Measurements from ENCODE around the gene ST3GAL4.

ST3GAL4 gene

GRCh38 chr11:126409620-126409985 is 54.1 kb downstream of the ST3GAL4 start:
- DNase-seq, result no peak

DNA sequence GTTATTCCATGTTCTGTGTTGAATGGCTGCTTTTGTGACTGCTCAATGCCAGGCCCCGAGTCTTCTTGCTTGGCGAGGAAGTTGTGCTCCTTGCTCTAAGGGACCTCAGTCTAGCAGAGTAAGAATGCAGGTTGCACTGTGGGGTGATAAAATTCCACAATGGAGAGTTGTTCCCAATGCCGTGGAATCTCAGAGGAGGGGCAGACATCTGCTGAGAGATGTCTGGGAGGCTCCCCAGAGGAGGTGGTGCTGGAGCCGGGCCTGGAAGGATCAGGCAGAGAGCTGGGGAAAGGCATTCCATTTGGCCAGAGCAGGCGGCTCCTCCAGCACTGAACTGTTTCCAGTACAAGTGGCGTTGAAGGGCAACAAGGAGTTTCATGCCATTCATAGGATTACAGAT is 55.2 kb downstream of the ST3GAL4 start:
- no peak for DNase-seq

GRCh38 chr11:126411971-126412381 is 56.5 kb downstream of the ST3GAL4 start:
- DNase-seq, result no peak

DNA sequence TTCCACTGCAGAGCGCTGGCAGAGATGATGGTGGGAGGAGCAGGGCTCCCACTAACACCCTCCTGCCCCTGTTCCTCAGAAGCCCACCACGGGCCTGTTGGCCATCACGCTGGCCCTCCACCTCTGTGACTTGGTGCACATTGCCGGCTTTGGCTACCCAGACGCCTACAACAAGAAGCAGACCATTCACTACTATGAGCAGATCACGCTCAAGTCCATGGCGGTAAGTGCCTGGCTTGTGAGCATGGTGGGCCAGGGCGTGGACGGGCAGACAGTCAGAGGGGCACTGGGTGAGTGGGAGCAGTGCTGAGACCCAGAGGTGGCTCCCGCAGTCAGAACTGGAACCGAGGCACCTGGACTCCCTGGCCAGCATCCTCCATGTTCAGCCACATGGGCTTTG is 57.9 kb downstream of the ST3GAL4 start:
- DNase-seq, result no peak

DNA sequence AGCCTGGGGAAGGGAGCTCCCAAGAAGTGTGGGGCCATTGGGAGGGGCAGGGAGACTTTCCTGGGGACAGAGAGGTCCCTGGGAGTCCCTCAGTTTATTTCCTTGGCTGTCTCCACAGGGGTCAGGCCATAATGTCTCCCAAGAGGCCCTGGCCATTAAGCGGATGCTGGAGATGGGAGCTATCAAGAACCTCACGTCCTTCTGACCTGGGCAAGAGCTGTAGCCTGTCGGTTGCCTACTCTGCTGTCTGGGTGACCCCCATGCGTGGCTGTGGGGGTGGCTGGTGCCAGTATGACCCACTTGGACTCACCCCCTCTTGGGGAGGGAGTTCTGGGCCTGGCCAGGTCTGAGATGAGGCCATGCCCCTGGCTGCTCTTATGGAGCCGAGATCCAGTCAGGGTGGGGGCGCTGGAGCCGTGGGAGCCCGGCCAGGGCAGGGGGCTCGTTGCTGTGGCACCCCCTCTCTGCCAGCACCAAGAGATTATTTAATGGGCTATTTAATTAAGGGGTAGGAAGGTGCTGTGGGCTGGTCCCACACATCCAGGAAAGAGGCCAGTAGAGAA is 58.4 kb downstream of the ST3GAL4 start:
- DNase-seq, result no peak

DNA sequence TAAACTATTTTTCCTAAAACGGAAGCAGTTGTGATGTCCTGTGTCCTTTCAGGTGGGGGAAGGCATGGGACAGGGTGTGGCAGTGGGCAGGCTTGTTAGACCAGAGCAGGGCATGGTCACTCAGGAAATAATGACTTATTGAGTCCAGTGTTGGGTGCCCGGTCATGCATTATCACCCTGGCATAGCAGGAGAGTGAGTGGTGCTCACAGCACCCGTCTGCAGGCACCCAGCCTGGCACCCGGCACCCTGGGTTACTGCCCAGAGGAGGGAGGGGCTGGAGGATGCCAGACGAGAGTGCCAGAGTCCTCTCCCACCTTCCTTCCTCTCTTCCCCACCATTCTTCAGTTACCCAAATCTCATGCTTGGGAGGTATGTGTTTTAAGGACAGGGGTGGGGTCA is 59.1 kb downstream of the ST3GAL4 start:
- DNase-seq, result no peak

DNA sequence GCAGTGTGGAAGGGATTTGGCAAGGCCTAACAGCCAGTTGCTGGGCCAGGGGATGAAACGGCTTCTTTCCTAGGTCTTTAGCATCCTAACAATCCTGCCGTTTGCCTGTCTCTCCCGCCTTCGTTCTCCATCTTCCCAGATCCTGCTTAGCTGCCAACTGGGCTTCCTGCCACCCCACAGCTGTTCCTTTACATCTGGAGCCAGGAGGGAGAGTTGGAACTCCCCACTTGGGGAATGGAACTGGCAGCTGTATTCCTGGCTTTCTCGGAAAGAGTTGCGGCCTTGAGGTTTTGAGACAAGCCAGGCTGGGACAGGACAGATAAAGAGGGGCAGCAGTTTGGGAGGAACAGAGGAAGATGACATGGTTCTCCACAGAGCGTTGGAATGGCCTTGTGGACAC is 59.6 kb downstream of the ST3GAL4 start:
- DNase-seq, result no peak

DNA sequence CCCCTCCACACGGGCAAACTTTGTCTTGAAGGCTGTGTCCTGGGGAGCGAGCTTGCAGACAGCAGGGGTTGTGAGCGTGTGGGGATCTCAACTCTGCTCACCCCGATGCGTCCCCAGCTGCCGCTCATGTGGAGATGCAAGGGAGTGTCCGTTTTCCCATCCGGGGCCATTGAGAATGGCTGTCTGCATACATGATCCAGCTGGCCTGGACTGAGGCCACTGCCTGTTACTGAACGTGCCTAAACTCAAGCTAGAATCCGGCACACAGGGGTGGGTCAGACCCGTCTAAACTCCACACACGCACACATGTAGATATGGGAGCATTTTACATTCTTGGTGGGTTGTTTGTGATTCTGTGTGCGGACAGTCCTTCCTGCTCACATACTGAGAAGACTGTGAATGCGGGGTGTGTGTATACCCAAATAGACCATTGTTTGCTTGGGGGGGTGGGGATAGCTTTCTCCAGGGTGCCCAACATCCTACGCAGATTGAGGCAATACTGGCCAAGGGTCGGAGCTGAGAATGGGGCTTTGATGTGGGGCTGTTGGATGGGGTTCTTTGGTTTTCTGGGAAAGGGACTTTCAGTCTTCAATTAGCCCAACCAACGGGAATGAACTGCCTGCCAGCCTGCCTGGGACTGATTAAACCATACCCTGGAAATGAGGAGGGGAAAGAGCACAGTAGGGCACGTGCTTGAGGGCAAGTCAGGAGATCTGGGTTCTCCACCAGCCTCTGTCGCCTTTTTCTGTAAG is 60.4 kb downstream of the ST3GAL4 start:
- no peak for DNase-seq

DNA sequence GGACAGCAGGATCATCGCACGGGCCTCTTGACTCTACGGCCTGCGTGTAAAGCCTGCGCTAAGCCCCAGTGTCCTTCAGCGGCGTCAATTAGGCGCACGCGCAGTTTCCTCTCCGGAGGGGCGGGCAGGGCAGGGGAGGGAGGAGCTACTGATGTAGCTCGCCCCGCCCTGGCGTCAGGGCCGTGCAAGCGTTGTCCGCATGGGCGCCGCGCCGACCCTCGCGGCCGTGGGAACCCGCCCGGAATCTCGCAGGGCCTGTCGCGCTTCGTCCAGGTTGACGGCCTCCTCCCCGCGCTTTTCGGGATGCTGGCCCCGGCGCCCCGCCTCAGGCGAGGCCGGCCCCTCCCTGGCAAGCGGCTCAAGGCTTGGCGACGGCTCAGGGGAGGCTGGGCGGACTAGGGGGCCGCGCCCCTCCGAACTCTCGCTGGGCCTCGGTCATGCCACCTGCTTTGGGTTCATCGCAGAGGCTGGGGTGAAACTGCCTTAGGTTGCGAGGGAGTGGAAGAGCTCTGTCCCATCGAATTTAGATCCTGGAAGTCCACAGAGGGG is 61.1 kb downstream of the ST3GAL4 start:
- DNase-seq, result no peak

DNA sequence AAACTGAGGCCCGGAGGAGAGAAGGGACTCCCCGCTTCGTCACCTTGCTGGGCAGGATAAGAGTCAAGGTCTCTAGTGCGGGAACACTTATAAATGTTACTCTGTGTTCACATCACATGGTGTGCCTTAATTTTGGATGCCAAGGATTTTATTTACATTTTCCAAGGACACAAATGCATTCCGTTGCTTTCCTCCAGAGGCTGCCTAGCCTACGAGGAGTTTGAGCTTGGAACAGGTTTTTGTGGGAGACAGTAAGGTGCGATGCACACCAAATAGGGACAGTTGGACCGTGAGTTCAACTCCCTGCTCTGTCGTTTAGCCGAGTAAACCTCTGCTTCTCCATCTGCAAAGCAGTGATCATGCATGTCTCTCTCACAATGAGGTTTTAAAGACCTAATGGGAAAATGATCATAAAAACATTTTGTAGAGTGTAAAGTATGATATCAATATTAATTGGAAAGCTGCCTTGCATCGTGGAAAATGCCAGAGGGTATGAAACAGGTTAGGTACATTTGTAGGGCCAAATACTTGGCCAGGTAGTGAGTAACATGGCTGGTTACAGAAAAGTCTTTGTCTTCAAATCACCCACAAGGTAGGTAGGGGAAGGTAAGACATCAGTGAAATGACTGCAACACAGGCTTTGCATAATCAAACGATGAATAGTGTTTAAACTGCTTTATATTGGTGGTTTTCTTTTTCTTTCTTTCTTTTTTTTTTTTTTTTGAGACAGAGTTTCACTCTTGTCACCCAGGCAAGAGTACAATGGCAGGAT is 61.8 kb downstream of the ST3GAL4 start:
- DNase-seq, result no peak

GRCh38 chr11:126418887-126419286 is 63.4 kb downstream of the ST3GAL4 start:
- no peak for DNase-seq

DNA sequence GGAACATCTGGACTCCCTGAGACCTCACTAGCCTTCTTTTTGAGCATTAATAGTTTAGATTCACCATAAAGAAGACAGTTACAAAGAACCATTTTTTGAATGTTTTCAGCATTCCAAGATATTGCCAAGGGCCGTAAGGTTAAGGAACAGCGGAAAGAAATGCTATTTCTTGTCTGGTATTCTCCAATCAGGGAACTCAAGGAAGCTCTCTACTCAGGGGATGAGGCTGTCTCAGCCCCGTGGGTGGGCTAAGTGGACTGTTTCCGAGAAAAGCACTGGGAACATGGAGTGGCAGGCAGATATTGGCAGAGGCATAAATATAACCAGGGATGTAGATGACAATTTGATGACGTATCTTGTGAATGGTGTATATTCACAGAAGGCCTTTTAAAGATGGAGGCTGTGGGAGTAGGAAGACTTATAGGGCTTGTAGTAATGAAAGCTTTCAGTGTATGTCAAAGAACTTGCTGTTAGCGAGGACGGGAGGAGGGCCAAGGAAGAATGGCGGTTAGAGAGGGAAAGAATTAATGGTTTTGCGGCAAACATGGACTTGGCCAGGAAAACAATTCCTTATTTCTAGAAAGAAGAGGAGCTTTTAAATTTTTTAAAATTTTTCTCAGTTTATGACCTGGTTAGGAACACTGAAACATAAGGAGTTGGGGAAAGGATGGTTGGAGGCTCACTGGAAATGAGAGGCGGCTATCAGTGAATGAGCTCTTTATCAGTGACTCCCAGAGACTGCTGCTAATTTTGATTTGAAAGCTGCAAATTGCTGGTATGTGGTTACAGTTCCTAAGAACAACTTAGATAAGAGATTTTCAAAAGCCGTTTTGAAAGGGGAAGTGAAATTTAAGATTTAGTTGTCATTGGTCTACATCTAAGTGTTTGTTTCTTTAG is 64.6 kb downstream of the ST3GAL4 start:
- DNase-seq, result no peak

- no peak for DNase-seq
Measured at GRCh38 chr11:126420698-126421256, 65.3 kb downstream of the ST3GAL4 start.

GRCh38 chr11:126421271-126421671 is 65.8 kb downstream of the ST3GAL4 start:
- DNase-seq, result no peak

DNA sequence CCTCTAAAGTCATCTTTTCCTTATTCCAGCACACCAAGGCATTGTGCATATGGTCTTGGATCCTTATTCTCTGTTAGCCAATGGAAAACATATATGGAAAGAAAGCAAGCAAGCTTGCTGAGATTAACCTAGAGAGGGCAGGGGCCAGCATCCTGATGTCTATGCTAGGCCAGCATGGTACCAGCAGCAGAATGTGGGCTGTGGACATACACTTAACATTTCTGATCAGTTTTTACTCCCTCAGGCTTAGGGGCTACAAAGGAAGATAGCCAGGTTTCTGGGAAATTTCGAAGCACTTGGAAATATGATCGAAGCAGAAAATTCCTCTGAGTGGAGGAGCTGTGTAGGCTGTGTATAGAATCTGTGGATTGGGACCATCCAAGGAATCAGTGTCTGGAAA is 67.0 kb downstream of the ST3GAL4 start:
- no peak for DNase-seq

- no peak for DNase-seq
Measured at GRCh38 chr11:126423154-126423553, 67.7 kb downstream of the ST3GAL4 start.

GRCh38 chr11:126423743-126424142 is 68.3 kb downstream of the ST3GAL4 start:
- DNase-seq, result no peak

DNA sequence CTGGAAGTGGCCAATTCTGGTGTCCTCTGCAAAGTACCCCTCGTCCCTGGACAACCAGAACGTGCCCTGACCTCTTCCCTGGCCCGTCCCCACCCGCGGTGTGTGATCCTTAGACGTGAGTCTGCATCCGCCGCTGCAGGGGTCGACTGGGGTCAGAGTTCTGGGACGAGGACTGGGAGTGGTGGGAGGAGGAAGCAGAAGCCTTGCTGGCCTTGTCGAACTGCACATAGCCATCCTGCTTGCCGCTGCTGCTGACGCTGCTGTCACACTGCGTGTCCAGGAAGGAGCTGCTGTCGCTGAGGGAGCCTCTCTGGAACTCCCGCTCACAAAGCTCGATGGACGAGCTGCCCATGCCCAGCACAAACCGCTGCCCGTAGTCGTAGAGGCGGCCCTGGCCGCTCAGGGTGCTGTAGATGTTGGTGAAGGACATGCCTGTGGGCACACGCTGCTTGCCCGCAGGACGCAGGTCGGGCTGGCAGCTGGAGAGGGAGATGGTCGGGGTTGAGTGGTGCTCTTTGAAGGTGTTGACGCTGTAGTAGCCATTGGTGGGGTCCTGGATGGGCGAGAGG is 69.1 kb downstream of the ST3GAL4 start:
- DNase-seq, result no peak

- DNase-seq, result no peak
Measured at GRCh38 chr11:126426106-126426505, 70.6 kb downstream of the ST3GAL4 start.

- no peak for DNase-seq
Measured at GRCh38 chr11:126426820-126427749, 71.6 kb downstream of the ST3GAL4 start.

Measured in GOT3 (cell line).